ENCODE measurements around the gene TNPO3. TPM values are rescaled to one million over a fixed set of nuclear protein-coding genes. Genes with fewer than 3 reads are reported as not detected.

TNPO3 gene
- polyA plus RNA-seq, 1 donor from 2014 or later: 47.7 TPM

- no peaks in the 10 kb centered on the region for H3K79me2 ChIP-seq (replicated peaks; ENCODE audit: insufficient read depth, low read length)
- H3K27me3 ChIP-seq (ENCODE audit: insufficient read depth, low read depth, low read length): no peaks in the 10 kb centered on the region
- H3K4me2 ChIP-seq (ENCODE audit: low read length): no peak overlapping the region
- H3F3A ChIP-seq (ENCODE audit: insufficient read depth, low read length, poor library complexity, severe bottlenecking): no peaks in the 10 kb centered on the region
- no peak overlapping the region for H3K4me3 ChIP-seq (ENCODE audit: low read length)
- no peaks in the 10 kb centered on the region for H3K9me3 ChIP-seq (ENCODE audit: low read length)
- TF ChIP-seq, protein P1, sequence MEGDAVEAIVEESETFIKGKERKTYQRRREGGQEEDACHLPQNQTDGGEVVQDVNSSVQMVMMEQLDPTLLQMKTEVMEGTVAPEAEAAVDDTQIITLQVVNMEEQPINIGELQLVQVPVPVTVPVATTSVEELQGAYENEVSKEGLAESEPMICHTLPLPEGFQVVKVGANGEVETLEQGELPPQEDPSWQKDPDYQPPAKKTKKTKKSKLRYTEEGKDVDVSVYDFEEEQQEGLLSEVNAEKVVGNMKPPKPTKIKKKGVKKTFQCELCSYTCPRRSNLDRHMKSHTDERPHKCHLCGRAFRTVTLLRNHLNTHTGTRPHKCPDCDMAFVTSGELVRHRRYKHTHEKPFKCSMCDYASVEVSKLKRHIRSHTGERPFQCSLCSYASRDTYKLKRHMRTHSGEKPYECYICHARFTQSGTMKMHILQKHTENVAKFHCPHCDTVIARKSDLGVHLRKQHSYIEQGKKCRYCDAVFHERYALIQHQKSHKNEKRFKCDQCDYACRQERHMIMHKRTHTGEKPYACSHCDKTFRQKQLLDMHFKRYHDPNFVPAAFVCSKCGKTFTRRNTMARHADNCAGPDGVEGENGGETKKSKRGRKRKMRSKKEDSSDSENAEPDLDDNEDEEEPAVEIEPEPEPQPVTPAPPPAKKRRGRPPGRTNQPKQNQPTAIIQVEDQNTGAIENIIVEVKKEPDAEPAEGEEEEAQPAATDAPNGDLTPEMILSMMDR (IDR thresholded peaks at IDR 0.05; ENCODE audit: poor library complexity, severe bottlenecking): no peak
- no peak for TF ChIP-seq RAD21 (conservative IDR thresholded peaks at IDR 0.05)
- no peak for TF ChIP-seq REST (IDR thresholded peaks at IDR 0.05; ENCODE audit: borderline replicate concordance)
- TF ChIP-seq TAF1 (IDR thresholded peaks at IDR 0.05; ENCODE audit: low read depth): no peak
- no peak for TF ChIP-seq SMC3 (conservative IDR thresholded peaks at IDR 0.05; ENCODE audit: poor library complexity)
- no peak for TF ChIP-seq POLR2AphosphoS5 (IDR thresholded peaks at IDR 0.05)
- no peak for TF ChIP-seq EP300 (conservative IDR thresholded peaks at IDR 0.05; ENCODE audit: poor library complexity, severe bottlenecking)
- no peak for TF ChIP-seq MXI1 (conservative IDR thresholded peaks at IDR 0.05; ENCODE audit: poor library complexity, severe bottlenecking)
- no peak for TF ChIP-seq EZH2 (IDR thresholded peaks at IDR 0.05; ENCODE audit: borderline replicate concordance, insufficient read depth, low read length, poor library complexity, severe bottlenecking)
- peaks cover 3% of the 10 kb centered on the region for H3K36me3 ChIP-seq (ENCODE audit: insufficient read depth, low read length)
- no peaks in the 10 kb centered on the region for H4K20me1 ChIP-seq (ENCODE audit: insufficient read depth)
- no peak overlapping the region for H3K9ac ChIP-seq (ENCODE audit: low read length)
- H3K9me2 ChIP-seq (ENCODE audit: insufficient read depth, low read length): no peaks in the 10 kb centered on the region
- H2AFZ ChIP-seq (ENCODE audit: low read depth, low read length): no peak overlapping the region
- no peak overlapping the region for H3K27ac ChIP-seq (ENCODE audit: low read length)
Measured at GRCh38 chr7:128948976-128949760, 105.7 kb downstream of the TNPO3 start.

GRCh38 chr7:128948312-128948973 lies 106.5 kb downstream of the TNPO3 start:
- H4K20me1 ChIP-seq (ENCODE audit: insufficient read depth): no peaks in the 10 kb centered on the region
- peaks cover 3% of the 10 kb centered on the region for H3K36me3 ChIP-seq (ENCODE audit: insufficient read depth, low read length)
- H3K27me3 ChIP-seq (ENCODE audit: insufficient read depth, low read depth, low read length): no peaks in the 10 kb centered on the region
- no peak overlapping the region for H3K9ac ChIP-seq (ENCODE audit: low read length)
- H2AFZ ChIP-seq (ENCODE audit: low read depth, low read length): no peak overlapping the region
- no peaks in the 10 kb centered on the region for H3K9me2 ChIP-seq (ENCODE audit: insufficient read depth, low read length)
- TF ChIP-seq RAD21 (conservative IDR thresholded peaks at IDR 0.05): no peak
- no peak for TF ChIP-seq MXI1 (conservative IDR thresholded peaks at IDR 0.05; ENCODE audit: poor library complexity, severe bottlenecking)
- TF ChIP-seq REST (IDR thresholded peaks at IDR 0.05; ENCODE audit: borderline replicate concordance): no peak
- TF ChIP-seq SMC3 (conservative IDR thresholded peaks at IDR 0.05; ENCODE audit: poor library complexity): no peak
- H3K4me3 ChIP-seq (ENCODE audit: low read length): no peak overlapping the region
- H3K4me2 ChIP-seq (ENCODE audit: low read length): no peak overlapping the region
- no peak overlapping the region for H3K27ac ChIP-seq (ENCODE audit: low read length)
- no peaks in the 10 kb centered on the region for H3K9me3 ChIP-seq (ENCODE audit: low read length)
- no peaks in the 10 kb centered on the region for H3F3A ChIP-seq (ENCODE audit: insufficient read depth, low read length, poor library complexity, severe bottlenecking)
- H3K79me2 ChIP-seq (replicated peaks; ENCODE audit: insufficient read depth, low read length): no peaks in the 10 kb centered on the region

Measured in neural cell (in vitro differentiated cells).